GM21619 (cell line): ENCODE results near the gene ATP6AP1.

Experiments used
- ATAC-seq: cut with Tn5 transposase; IDR thresholded peaks from one replicate; pipeline ENCODE4 v1.9.1; 2021; ENCODE audit not compliant: unreplicated experiment

Gene ATP6AP1

GRCh38 chrX:154468217-154468616 is 39.7 kb downstream of the ATP6AP1 start:
- no peak for ATAC-seq

GRCh38 chrX:154469114-154469513 is 40.6 kb downstream of the ATP6AP1 start:
- ATAC-seq, result no peak

GRCh38 chrX:154469880-154470279 is 41.4 kb downstream of the ATP6AP1 start:
- ATAC-seq, result no peak

- ATAC-seq, result no peak
These were observed 42.0 kb downstream of the ATP6AP1 start for GRCh38 chrX:154470434-154470833.

- no peak for ATAC-seq
These were observed 42.6 kb downstream of the ATP6AP1 start for GRCh38 chrX:154470914-154471568.

GRCh38 chrX:154471839-154472684 is 43.6 kb downstream of the ATP6AP1 start:
- no peak for ATAC-seq

GRCh38 chrX:154472685-154473632 is 44.5 kb downstream of the ATP6AP1 start:
- no peak for ATAC-seq

- ATAC-seq, result no peak
These were observed 45.2 kb downstream of the ATP6AP1 start for GRCh38 chrX:154473683-154474082.

- ATAC-seq, result no peak
These were observed 48.3 kb downstream of the ATP6AP1 start for GRCh38 chrX:154476821-154477220.

GRCh38 chrX:154477891-154478477 is 49.5 kb downstream of the ATP6AP1 start:
- no peak for ATAC-seq

GRCh38 chrX:154478728-154479622 is 50.5 kb downstream of the ATP6AP1 start, which contains the start of gene LAGE3:
Gene LAGE3 (minus strand): TSS chrX:154479281. CDS start chrX:154478915, 366 bp downstream.
- peak; percentile 87 for ATAC-seq

GRCh38 chrX:154481195-154481594 is 52.7 kb downstream of the ATP6AP1 start:
- no peak for ATAC-seq

GRCh38 chrX:154481911-154482601 is 53.6 kb downstream of the ATP6AP1 start:
- no peak for ATAC-seq

- no peak for ATAC-seq
These were observed 54.3 kb downstream of the ATP6AP1 start for GRCh38 chrX:154482786-154483185.

GRCh38 chrX:154483325-154483724 is 54.8 kb downstream of the ATP6AP1 start:
- ATAC-seq, result no peak

GRCh38 chrX:154484255-154485149 is 56.0 kb downstream of the ATP6AP1 start:
- no peak for ATAC-seq

- ATAC-seq, result no peak
These were observed 56.9 kb downstream of the ATP6AP1 start for GRCh38 chrX:154485150-154486051.
